ENCODE results near the gene FGD2.

The FGD2 gene

DNA sequence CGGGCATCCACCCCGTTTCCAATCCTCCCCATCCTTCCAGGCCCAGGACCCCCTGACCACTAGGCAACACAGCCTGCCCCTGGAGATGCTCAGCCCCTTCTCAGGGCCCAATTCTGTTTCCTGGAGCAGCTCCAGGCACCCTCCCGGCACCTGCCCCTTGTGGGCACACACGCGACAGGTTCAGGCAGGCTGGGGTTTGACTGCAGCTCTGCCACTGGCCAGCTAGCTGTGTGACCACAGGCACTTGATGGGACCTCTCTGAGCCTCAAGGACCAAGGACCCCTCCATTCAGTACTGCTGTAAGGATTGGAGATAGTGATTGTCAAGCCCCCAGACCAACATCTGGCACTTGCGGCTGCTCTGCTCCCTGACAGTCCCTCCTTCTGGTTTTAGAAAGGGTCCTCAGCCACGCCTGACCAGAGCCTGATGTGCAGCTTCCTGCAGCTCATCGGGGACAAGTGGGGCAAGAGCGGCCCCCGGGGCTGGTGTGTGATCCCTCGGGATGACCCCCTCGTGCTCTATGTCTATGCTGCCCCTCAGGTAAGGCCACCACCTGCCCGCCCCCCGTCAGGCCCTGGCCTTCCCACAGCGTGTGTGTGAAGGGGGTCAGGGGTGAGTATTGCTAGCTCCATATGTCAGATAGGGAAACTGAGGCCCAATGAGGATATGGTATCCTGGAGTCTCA is 21.7 kb downstream of the FGD2 start:
- peak overlapping the region; percentile 84 for H3K27ac ChIP-seq
- ChIA-PET CTCF (interaction anchor here (0.6 to 3.9 kb wide), 6 partner anchors 7 to 183 kb away, joined by 3 to 33 read pairs (median 6); partner anchors contain the start of gene C6orf89), POLR2A (ENCODE audit: low non-redundant PET) (no interaction called here)
- TF ChIP-seq, protein P1, sequence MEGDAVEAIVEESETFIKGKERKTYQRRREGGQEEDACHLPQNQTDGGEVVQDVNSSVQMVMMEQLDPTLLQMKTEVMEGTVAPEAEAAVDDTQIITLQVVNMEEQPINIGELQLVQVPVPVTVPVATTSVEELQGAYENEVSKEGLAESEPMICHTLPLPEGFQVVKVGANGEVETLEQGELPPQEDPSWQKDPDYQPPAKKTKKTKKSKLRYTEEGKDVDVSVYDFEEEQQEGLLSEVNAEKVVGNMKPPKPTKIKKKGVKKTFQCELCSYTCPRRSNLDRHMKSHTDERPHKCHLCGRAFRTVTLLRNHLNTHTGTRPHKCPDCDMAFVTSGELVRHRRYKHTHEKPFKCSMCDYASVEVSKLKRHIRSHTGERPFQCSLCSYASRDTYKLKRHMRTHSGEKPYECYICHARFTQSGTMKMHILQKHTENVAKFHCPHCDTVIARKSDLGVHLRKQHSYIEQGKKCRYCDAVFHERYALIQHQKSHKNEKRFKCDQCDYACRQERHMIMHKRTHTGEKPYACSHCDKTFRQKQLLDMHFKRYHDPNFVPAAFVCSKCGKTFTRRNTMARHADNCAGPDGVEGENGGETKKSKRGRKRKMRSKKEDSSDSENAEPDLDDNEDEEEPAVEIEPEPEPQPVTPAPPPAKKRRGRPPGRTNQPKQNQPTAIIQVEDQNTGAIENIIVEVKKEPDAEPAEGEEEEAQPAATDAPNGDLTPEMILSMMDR (conservative IDR thresholded peaks at IDR 0.05; ENCODE audit: low read depth) = no peak
- DNase-seq (ENCODE audit: low spot score) = no peak

GRCh38 chr6:37027811-37028469 is 22.5 kb downstream of the FGD2 start:
- 0 out of 2 replicates have a peak overlapping the region, but pooled peaks have one; percentile 6 for H3K27ac ChIP-seq
- POLR2A ChIA-PET (ENCODE audit: low non-redundant PET) = no interaction called here
- no peak for DNase-seq (ENCODE audit: low spot score)
- CTCF ChIA-PET = interaction anchor here (0.6 to 3.9 kb wide), 8 partner anchors 8 to 260 kb away, joined by 3 to 33 read pairs (median 7); partner anchors contain the start of gene C6orf89
- TF ChIP-seq, protein P1 (conservative IDR thresholded peaks at IDR 0.05; ENCODE audit: low read depth) = no peak

GRCh38 chr6:37029249-37029971 is 24.0 kb downstream of the FGD2 start:
- H3K27ac ChIP-seq = peak overlapping the region; percentile 11; the same call in 1 of the 2 replicates
- POLR2A ChIA-PET (ENCODE audit: low non-redundant PET) = interaction anchor here (0.6 kb wide), 1 partner anchor 142 kb away, joined by 3 read pairs; no protein-coding TSS in a partner anchor
- CTCF ChIA-PET = interaction anchor here (0.6 to 3.9 kb wide), 6 partner anchors 10 to 266 kb away, joined by 4 to 33 read pairs (median 10); no protein-coding TSS in a partner anchor
- DNase-seq (ENCODE audit: low spot score) = no peak
- TF ChIP-seq, protein P1 (conservative IDR thresholded peaks at IDR 0.05; ENCODE audit: low read depth) = peak; percentile 24; the same call in 1 of the 2 replicates

- CTCF ChIA-PET = interaction anchor here (0.7 to 2.4 kb wide), 3 partner anchors 8 to 179 kb away, joined by 4 to 15 read pairs (median 5); no protein-coding TSS in a partner anchor
- TF ChIP-seq, protein P1 (conservative IDR thresholded peaks at IDR 0.05; ENCODE audit: low read depth) = no peak
- H3K27ac ChIP-seq = no peak overlapping the region
- DNase-seq (ENCODE audit: low spot score) = no peak
- POLR2A ChIA-PET (ENCODE audit: low non-redundant PET) = no interaction called here
Observed at GRCh38 chr6:37030599-37030998, 25.1 kb downstream of the FGD2 start.

DNA sequence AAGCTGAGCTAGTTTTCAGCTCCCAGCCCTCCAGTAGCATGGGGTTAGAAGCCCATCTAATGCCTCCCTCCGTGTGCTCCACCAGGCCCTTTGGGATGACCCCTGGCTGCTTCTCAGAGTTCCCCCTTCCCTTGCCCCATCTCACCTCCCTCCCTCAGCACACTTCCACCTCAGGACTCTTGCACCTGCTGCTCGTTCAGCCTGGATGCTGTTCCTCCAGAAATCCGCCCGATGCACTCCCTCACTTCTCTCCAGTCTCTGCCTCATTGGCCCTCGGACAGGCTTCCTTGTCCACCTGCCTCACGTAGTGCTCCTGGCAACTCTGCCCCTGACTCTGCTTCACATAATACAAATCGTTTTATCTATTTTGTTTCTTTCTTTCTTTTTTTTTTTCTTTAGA is 26.8 kb downstream of the FGD2 start:
- no peak overlapping the region for H3K27ac ChIP-seq
- ChIA-PET POLR2A (ENCODE audit: low non-redundant PET) (no interaction called here), CTCF (interaction anchor here (0.6 to 1.6 kb wide), 3 partner anchors 142 to 178 kb away, joined by 3 to 5 read pairs (median 5); no protein-coding TSS in a partner anchor)
- no peak for DNase-seq (ENCODE audit: low spot score)
- TF ChIP-seq, protein P1 (conservative IDR thresholded peaks at IDR 0.05; ENCODE audit: low read depth) = no peak

DNA sequence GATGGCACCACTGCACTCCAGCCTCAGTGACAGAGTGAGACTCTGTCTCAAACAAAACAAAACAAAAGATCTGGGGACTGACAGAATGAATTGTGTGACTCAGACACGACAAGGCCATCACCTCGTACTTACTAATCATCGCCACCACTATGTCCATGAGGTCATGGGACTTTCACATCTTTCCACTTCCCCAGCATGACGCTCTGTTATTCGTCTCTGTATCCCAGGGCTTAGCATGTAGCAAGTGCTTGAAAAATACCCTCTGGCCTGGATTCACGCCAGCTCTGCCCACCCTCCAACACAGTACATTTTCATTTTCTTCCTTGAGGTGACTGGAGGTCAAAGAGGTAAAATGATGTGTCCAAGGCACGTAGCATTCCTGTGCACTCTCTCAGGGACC is 27.8 kb downstream of the FGD2 start:
- no peak overlapping the region for H3K27ac ChIP-seq
- no peak for DNase-seq (ENCODE audit: low spot score)
- TF ChIP-seq, protein P1 (conservative IDR thresholded peaks at IDR 0.05; ENCODE audit: low read depth) = no peak
- ChIA-PET CTCF (no interaction called here), POLR2A (ENCODE audit: low non-redundant PET) (no interaction called here)
